Measurements from ENCODE around the gene MAP4.

Gene MAP4

DNA sequence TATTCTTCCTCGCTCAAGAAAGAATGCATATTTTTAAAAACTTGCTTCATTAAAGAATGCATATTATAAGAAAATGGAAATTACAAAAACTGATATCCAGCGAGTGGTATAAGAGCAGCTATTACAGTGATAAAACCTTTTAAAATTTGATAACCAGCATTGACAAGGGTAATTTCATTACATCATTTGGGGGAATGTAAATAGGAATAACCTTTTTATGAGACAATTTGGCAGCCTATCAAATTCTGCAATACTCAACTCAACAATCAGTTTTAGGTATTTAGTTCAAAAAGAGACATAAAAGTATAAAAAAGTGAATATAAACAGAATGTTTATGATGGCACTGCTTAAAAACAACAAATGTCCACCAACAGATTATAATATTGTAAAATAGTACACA lies 35.4 kb downstream of the MAP4 start:
- Histone ChIP-seq H2AK5ac (ENCODE audit: low read length) (no peak overlapping the region), H3K27ac (ENCODE audit: low read depth, low read length) (no peak overlapping the region), H2BK5ac (ENCODE audit: low read depth, low read length, poor library complexity) (no peak overlapping the region), H4K91ac (ENCODE audit: low read depth, low read length) (no peak overlapping the region), H4K12ac (ENCODE audit: low read depth, low read length) (no peak overlapping the region), H3K9me3 (ENCODE audit: insufficient read depth, low read depth, low read length) (no peaks in the 10 kb centered on the region), H3K4me2 (ENCODE audit: low read length) (no peak overlapping the region), H3K14ac (ENCODE audit: low read length) (no peak overlapping the region), H3K4ac (ENCODE audit: low read depth, low read length) (no peak overlapping the region), H3K36me3 (ENCODE audit: control insufficient read depth in 1 of 2, insufficient read depth in 2 of 2, low read length in 2 of 2) (peaks cover 0 to 2% of the 10 kb centered on the region in 2 experiments), H2AFZ (ENCODE audit: insufficient read depth, low read length, poor library complexity) (no peak overlapping the region), H3K79me1 (ENCODE audit: low read length) (no peaks in the 10 kb centered on the region), H3K79me2 (ENCODE audit: control insufficient read depth, insufficient read depth, low read length, poor library complexity) (no peaks in the 10 kb centered on the region), H2BK12ac (ENCODE audit: low read length) (no peak overlapping the region), H3K9ac (ENCODE audit: low read length) (no peak overlapping the region), H3K18ac (ENCODE audit: low read length) (no peak overlapping the region), H3K4me1 (ENCODE audit: control insufficient read depth in 1 of 2, insufficient read depth in 2 of 2, low read length in 2 of 2) (no peaks in the 10 kb centered on the region), H4K8ac (ENCODE audit: low read depth, low read length) (no peak overlapping the region), H3K23ac (ENCODE audit: low read length) (no peak overlapping the region), H3K27me3 (ENCODE audit: insufficient read depth, low read length) (no peaks in the 10 kb centered on the region), H2BK120ac (ENCODE audit: insufficient read depth, low read length, poor library complexity) (no peak overlapping the region), H3K4me3 (ENCODE audit: low read depth, low read length) (no peak overlapping the region)
- no CpG with 5 or more reads among the region's 2 CpGs for WGBS (ENCODE audit: extremely low coverage, insufficient coverage, insufficient read length)
- no peak for DNase-seq

DNA sequence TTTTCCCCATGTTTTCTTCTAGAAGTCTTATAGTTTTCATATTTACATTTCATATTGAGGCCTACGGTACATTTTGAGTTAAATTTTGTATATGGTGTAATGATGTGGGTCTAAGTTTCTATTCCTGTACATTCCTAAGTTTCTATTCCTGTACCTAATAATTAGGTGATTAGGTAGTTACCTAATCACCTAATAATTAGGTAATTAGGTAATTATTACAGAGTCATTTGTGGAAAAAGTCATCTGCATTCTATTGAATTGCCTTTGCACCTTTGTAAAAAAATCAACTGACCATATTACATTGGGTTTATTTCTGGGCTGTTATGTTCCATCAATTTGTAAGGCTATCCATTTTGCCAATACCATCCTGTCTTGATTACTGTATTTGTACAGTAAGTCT lies 37.1 kb downstream of the MAP4 start:
- H3K27me3 ChIP-seq (ENCODE audit: insufficient read depth, low read length), result no peaks in the 10 kb centered on the region
- H3K9ac ChIP-seq (ENCODE audit: low read length), result no peak overlapping the region
- no peaks in the 10 kb centered on the region for H3K9me3 ChIP-seq (ENCODE audit: insufficient read depth, low read depth, low read length)
- H3K79me2 ChIP-seq (ENCODE audit: control insufficient read depth, insufficient read depth, low read length, poor library complexity), result no peaks in the 10 kb centered on the region
- WGBS (ENCODE audit: extremely low coverage, insufficient coverage, insufficient read length), result no CpG with 5 or more reads among the region's 1 CpG
- no peak overlapping the region for H3K4me3 ChIP-seq (ENCODE audit: low read depth, low read length)
- H3K4me1 ChIP-seq (ENCODE audit: control insufficient read depth in 1 of 2, insufficient read depth in 2 of 2, low read length in 2 of 2), result no peaks in the 10 kb centered on the region
- no peak overlapping the region for H3K23ac ChIP-seq (ENCODE audit: low read length)
- no peak overlapping the region for H2BK5ac ChIP-seq (ENCODE audit: low read depth, low read length, poor library complexity)
- H3K4me2 ChIP-seq (ENCODE audit: low read length), result no peak overlapping the region
- H3K36me3 ChIP-seq (ENCODE audit: control insufficient read depth in 1 of 2, insufficient read depth in 2 of 2, low read length in 2 of 2), result peaks cover 0 to 5% of the 10 kb centered on the region in 2 experiments
- no peak for DNase-seq
- H3K18ac ChIP-seq (ENCODE audit: low read length), result no peak overlapping the region
- no peak overlapping the region for H2BK120ac ChIP-seq (ENCODE audit: insufficient read depth, low read length, poor library complexity)
- H4K8ac ChIP-seq (ENCODE audit: low read depth, low read length), result no peak overlapping the region
- no peak overlapping the region for H2AK5ac ChIP-seq (ENCODE audit: low read length)
- no peak overlapping the region for H4K12ac ChIP-seq (ENCODE audit: low read depth, low read length)
- no peak overlapping the region for H2AFZ ChIP-seq (ENCODE audit: insufficient read depth, low read length, poor library complexity)
- H3K79me1 ChIP-seq (ENCODE audit: low read length), result no peaks in the 10 kb centered on the region
- no peak overlapping the region for H3K27ac ChIP-seq (ENCODE audit: low read depth, low read length)
- H4K91ac ChIP-seq (ENCODE audit: low read depth, low read length), result no peak overlapping the region
- H3K4ac ChIP-seq (ENCODE audit: low read depth, low read length), result no peak overlapping the region
- no peak overlapping the region for H2BK12ac ChIP-seq (ENCODE audit: low read length)
- H3K14ac ChIP-seq (ENCODE audit: low read length), result no peak overlapping the region

DNA sequence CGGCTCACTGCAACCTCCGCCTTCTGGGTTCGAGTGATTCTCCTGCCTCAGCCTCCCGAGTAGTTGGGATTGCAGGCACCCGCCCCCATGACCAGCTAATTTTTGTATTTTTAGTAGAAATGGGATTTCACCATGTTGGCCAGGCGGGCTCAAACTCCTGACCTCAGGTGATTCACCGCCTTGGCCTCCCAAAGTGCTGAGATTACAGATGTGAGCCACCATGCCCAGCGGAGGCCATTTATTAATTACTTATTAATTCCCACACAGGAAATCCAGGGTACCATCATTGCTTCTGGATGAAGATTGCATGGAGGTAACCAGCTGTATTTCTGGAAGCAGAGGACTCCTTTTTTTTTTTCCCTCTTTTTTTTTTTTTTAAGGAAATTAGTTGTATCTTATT lies 37.8 kb downstream of the MAP4 start:
- H4K8ac ChIP-seq (ENCODE audit: low read depth, low read length), result no peak overlapping the region

DNA sequence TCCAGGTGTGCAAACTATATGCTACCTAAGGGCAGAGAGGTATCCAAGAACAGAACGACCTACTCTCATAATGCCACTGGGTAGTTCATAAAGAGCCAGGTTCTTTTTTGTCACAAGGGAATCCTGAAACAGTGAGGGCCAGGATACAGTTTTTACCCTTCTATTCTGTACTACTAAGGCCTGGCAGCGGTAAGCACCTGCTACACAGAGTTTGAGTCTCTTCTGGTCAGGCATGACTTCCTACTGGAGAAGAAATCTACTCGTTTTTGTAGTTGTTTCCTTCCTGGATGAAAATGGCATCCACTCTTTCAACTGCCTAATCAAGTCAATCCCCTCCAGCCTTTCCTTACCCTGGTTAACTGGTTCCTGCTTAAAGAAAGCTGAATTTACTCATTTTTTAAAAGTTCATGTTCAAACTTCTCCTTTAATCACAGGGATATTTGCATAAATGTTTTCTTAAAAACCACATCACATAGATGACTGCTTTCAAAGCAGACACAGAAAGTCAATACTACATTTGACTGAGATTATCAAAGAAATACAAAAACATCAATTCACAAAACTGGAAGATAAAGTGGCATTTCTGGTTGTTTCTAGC lies 40.0 kb downstream of the MAP4 start:
- no CpG with 5 or more reads among the region's 3 CpGs for WGBS (ENCODE audit: extremely low coverage, insufficient coverage, insufficient read length)
- Histone ChIP-seq H3K18ac (ENCODE audit: low read length) (no peak overlapping the region), H3K79me2 (ENCODE audit: control insufficient read depth, insufficient read depth, low read length, poor library complexity) (no peaks in the 10 kb centered on the region), H2AK5ac (ENCODE audit: low read length) (no peak overlapping the region), H3K23ac (ENCODE audit: low read length) (no peak overlapping the region), H3K4ac (ENCODE audit: low read depth, low read length) (no peak overlapping the region), H3K4me2 (ENCODE audit: low read length) (no peak overlapping the region), H3K27ac (ENCODE audit: low read depth, low read length) (no peak overlapping the region), H2BK120ac (ENCODE audit: insufficient read depth, low read length, poor library complexity) (no peak overlapping the region), H2AFZ (ENCODE audit: insufficient read depth, low read length, poor library complexity) (no peak overlapping the region), H2BK5ac (ENCODE audit: low read depth, low read length, poor library complexity) (no peak overlapping the region), H4K12ac (ENCODE audit: low read depth, low read length) (no peak overlapping the region), H3K36me3 (ENCODE audit: control insufficient read depth in 1 of 2, insufficient read depth in 2 of 2, low read length in 2 of 2) (peaks cover 0 to 5% of the 10 kb centered on the region in 2 experiments), H3K4me3 (ENCODE audit: low read depth, low read length) (no peak overlapping the region), H3K27me3 (ENCODE audit: insufficient read depth, low read length) (no peaks in the 10 kb centered on the region), H3K79me1 (ENCODE audit: low read length) (no peaks in the 10 kb centered on the region), H4K91ac (ENCODE audit: low read depth, low read length) (no peak overlapping the region), H3K14ac (ENCODE audit: low read length) (no peak overlapping the region), H4K8ac (ENCODE audit: low read depth, low read length) (no peak overlapping the region), H3K9me3 (ENCODE audit: insufficient read depth, low read depth, low read length) (no peaks in the 10 kb centered on the region), H3K9ac (ENCODE audit: low read length) (no peak overlapping the region), H3K4me1 (ENCODE audit: control insufficient read depth in 1 of 2, insufficient read depth in 2 of 2, low read length in 2 of 2) (no peaks in the 10 kb centered on the region), H2BK12ac (ENCODE audit: low read length) (no peak overlapping the region)
- DNase-seq, result no peak

More for the DNA sequence above, 37.8 kb downstream of the MAP4 start:
- H3K9me3 ChIP-seq (ENCODE audit: insufficient read depth, low read depth, low read length), result no peaks in the 10 kb centered on the region
- H2BK12ac ChIP-seq (ENCODE audit: low read length), result no peak overlapping the region
- no peak overlapping the region for H4K12ac ChIP-seq (ENCODE audit: low read depth, low read length)
- DNase-seq, result peak; percentile 40 to 65
- no peak overlapping the region for H3K27ac ChIP-seq (ENCODE audit: low read depth, low read length)
- H2BK5ac ChIP-seq (ENCODE audit: low read depth, low read length, poor library complexity), result no peak overlapping the region
- H3K4ac ChIP-seq (ENCODE audit: low read depth, low read length), result no peak overlapping the region
- no peak overlapping the region for H3K18ac ChIP-seq (ENCODE audit: low read length)
- no peak overlapping the region for H3K14ac ChIP-seq (ENCODE audit: low read length)
- no peak overlapping the region for H2BK120ac ChIP-seq (ENCODE audit: insufficient read depth, low read length, poor library complexity)
- H3K4me3 ChIP-seq (ENCODE audit: low read depth, low read length), result no peak overlapping the region
- no peak overlapping the region for H2AFZ ChIP-seq (ENCODE audit: insufficient read depth, low read length, poor library complexity)
- WGBS (ENCODE audit: extremely low coverage, insufficient coverage, insufficient read length), result no CpG with 5 or more reads among the region's 8 CpGs
- H3K23ac ChIP-seq (ENCODE audit: low read length), result no peak overlapping the region
- no peak overlapping the region for H2AK5ac ChIP-seq (ENCODE audit: low read length)
- H3K79me1 ChIP-seq (ENCODE audit: low read length), result no peaks in the 10 kb centered on the region
- H3K4me1 ChIP-seq (ENCODE audit: control insufficient read depth in 1 of 2, insufficient read depth in 2 of 2, low read length in 2 of 2), result no peaks in the 10 kb centered on the region
- H4K91ac ChIP-seq (ENCODE audit: low read depth, low read length), result no peak overlapping the region
- peaks cover 0 to 5% of the 10 kb centered on the region in 2 experiments for H3K36me3 ChIP-seq (ENCODE audit: control insufficient read depth in 1 of 2, insufficient read depth in 2 of 2, low read length in 2 of 2)
- H3K27me3 ChIP-seq (ENCODE audit: insufficient read depth, low read length), result no peaks in the 10 kb centered on the region
- no peaks in the 10 kb centered on the region for H3K79me2 ChIP-seq (ENCODE audit: control insufficient read depth, insufficient read depth, low read length, poor library complexity)
- H3K4me2 ChIP-seq (ENCODE audit: low read length), result no peak overlapping the region
- no peak overlapping the region for H3K9ac ChIP-seq (ENCODE audit: low read length)

Measured in trophoblast cell (in vitro differentiated cells and primary cell).